Calu3 (cell line): ENCODE data around the gene APOBEC3B. TPM values are rescaled to one million over a fixed set of nuclear protein-coding genes. Genes with fewer than 3 reads are reported as not detected.
A peak's percentile ranks its signal among the peaks of the same experiment; 100 is the strongest.
"Not testable (repeated sequence)": the region's sequence is repeated elsewhere in the genome, so short reads cannot be mapped to it uniquely, and the experiment has no call there.

Experiments
- BruUV-seq: library from RNA; stranded (reverse); fragments of 400-500 nt; replicated peaks from 2 replicates; lab custom pipeline; 2021; lab: Mats Ljungman, UMichigan
- CTCF ChIA-PET: fragments of 300-600 bp; sonication (Branson Sonifier 250); formaldehyde crosslinking; loops from one replicate; lab custom pipeline; 2022; ENCODE audit warnings: antibody characterized with exemption; lab: Charles Lee
- DNase-seq: peaks from one replicate; pipeline ENCODE4 v3.0.0; 2022
- H3K27ac Mint-ChIP-seq: one replicate; pipeline ENCODE4 v1.8.0; 2022; ENCODE audit warnings: mixed read lengths; ENCODE audit not compliant: unreplicated experiment
- H3K27me3 Mint-ChIP-seq: one replicate; pipeline ENCODE4 v1.8.0; 2022; ENCODE audit warnings: mixed read lengths; ENCODE audit not compliant: unreplicated experiment
- H3K36me3 Mint-ChIP-seq: one replicate; pipeline ENCODE4 v1.8.0; 2022; ENCODE audit warnings: mild to moderate bottlenecking, moderate library complexity, mixed read lengths; ENCODE audit not compliant: insufficient read depth, unreplicated experiment
- H3K4me1 Mint-ChIP-seq: one replicate; pipeline ENCODE4 v1.8.0; 2022; ENCODE audit warnings: mild to moderate bottlenecking, low read depth, mixed read lengths; ENCODE audit not compliant: unreplicated experiment
- H3K4me3 Mint-ChIP-seq: one replicate; pipeline ENCODE4 v1.8.0; 2022; ENCODE audit warnings: mild to moderate bottlenecking, low read depth, moderate library complexity, mixed read lengths; ENCODE audit not compliant: unreplicated experiment
- H3K9me3 Mint-ChIP-seq: one replicate; pipeline ENCODE4 v1.8.0; 2022; ENCODE audit warnings: low read depth, mixed read lengths; ENCODE audit not compliant: unreplicated experiment
- CTCF ChIP-seq: fragments of 200-600 bp; IDR thresholded peaks from one replicate; pipeline ENCODE4 v1.8.0; 2022; ENCODE audit warnings: antibody characterized with exemption; ENCODE audit not compliant: unreplicated experiment
- intact Hi-C: fragments of 100-400 bp; cut with micrococcal nuclease; formaldehyde crosslinking; loops from one replicate; pipeline ENCODE4 v1.10.0; 2022; ENCODE audit not compliant: unreplicated experiment
- total RNA-seq: library from RNA; stranded (reverse); gene quantifications from 2 replicates; pipeline ENCODE4 v1.2.3, GENCODE V29; 2022

The APOBEC3B gene
- total RNA-seq, 1 experiment from 2014 or later, result 43.3 TPM

DNA sequence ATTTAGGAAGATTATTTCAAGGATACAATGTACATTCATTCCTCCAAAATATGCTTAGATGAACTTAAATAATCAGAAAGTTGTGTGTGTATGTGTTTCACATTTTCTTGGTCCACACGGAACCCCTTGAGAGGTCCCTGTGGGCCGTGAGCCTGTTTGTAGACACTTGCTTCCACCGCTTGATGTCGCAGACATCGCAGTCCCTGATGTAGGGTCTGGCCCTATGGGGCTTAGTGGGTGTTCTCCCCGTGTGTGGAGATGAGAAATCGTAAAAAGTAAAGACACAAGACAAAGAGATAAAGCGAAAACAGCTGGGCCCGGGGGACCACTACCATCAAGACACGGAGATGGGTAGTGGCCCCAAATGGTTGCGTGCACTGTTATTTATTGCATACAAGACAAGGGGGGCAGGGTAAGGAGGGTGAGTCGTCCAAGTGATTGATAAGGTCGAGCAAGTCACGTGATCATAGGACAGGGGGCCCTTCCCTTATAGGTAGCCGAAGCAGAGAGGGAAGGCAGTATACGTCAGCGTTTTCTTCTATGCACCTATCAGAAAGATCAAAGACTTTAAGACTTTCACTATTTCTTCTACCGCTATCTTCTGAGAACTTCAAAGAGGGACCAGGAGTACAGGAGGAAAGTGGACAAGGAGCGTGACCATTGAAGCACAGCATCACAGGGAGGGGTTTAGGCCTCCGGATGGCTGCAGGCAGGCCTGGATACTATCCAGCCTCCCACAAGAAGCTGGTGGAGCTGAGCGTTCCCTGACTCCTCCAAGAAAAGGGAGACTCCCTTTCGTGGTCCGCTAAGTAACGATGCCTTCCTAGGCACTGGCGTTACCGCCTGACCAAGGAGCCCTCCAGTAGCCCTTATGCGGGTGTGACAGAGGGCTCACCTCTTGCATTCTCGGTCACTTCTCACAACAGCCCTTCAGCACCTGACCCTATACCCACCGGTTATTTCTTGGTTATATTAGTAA, 30.7 kb downstream of the APOBEC3B start:
- H3K4me1 Mint-ChIP-seq, result no peaks in the 10 kb centered on the region
- intact Hi-C loops, result no loop called here
- no TSS peak for BruUV-seq
- no peak overlapping the region for H3K27ac Mint-ChIP-seq
- no peak for DNase-seq
- no peak for TF ChIP-seq CTCF
- H3K4me3 Mint-ChIP-seq, result no peak overlapping the region
- CTCF ChIA-PET, result no interaction called here
- H3K9me3 Mint-ChIP-seq, result no peaks in the 10 kb centered on the region
- H3K27me3 Mint-ChIP-seq, result no peaks in the 10 kb centered on the region
- peaks cover 7% of the 10 kb centered on the region for H3K36me3 Mint-ChIP-seq

GRCh38 chr22:39013561-39013941, 31.4 kb downstream of the APOBEC3B start:
- CTCF ChIA-PET, result interaction anchor here (1.2 kb wide), 1 partner anchor 108 kb away, joined by 3 read pairs; no protein-coding TSS in a partner anchor
- BruUV-seq, DNase-seq, H3K9me3 Mint-ChIP-seq, H3K4me1 Mint-ChIP-seq, intact Hi-C loops, H3K4me3 Mint-ChIP-seq, H3K27ac Mint-ChIP-seq, H3K36me3 Mint-ChIP-seq, H3K27me3 Mint-ChIP-seq: not testable (repeated sequence)

DNA sequence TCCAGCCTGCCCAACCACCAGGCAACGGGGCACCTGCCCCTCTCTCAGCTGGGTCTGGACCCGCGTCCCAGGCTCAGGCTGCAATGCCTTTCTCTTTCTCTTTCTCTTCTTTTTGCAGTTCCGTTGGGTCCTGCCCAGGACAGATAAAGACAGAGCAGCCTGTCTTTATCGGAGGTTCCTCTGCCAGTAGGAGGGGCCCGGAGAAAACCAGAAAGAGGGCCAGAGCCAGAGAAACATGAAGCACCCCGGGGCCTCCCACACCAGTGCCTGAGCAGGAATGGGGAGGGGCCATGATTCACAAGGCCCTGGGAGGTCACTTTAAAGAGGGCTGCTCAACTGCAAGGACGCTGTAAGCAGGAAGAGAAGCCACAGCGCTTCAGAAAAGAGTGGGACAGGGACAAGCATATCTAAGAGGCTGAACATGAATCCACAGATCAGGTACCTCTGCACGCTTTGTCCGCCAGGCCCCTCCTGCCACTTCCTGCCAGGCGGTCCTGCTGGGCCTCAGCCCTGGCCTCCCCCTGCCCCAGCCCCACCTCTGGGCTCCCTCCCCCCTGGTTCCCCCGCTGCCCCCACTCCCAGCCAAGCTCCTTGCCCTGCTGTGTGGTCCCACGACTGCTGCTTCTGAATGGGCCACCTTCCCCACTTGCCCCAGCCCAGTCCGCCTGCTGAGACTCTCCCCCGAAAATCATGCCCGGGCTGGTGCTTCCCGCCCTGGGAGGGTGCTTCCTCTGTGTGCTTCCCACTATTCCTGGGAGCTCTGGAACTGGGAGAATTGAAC, 32.0 kb downstream of the APOBEC3B start, which contains the start of gene APOBEC3C:
TSS of gene APOBEC3C (plus strand) at position 316 of the 781 bp plus-strand sequence. CDS start at position 422, 106 bp downstream.
- Mint-ChIP-seq H3K27me3 (no peaks in the 10 kb centered on the region), H3K4me3 (peak within 1 kb of the TSS; percentile 89), H3K9me3 (no peaks in the 10 kb centered on the region), H3K4me1 (no peaks in the 10 kb centered on the region), H3K27ac (peak within 1 kb of the TSS; percentile 94), H3K36me3 (peaks cover 7% of the 10 kb centered on the region)
- no TSS peak for BruUV-seq
- DNase-seq, result peak; percentile 76
- CTCF ChIA-PET, result interaction anchor here (0.6 to 1.7 kb wide), 4 partner anchors 104 to 1610 kb away, joined by 3 to 4 read pairs (median 4); no protein-coding TSS in a partner anchor
- intact Hi-C loops, result loop anchor here (2.0 kb wide), 1 partner anchor 103 kb away; no protein-coding TSS in a partner anchor
- no peak for TF ChIP-seq CTCF

- H3K36me3 Mint-ChIP-seq, H3K4me1 Mint-ChIP-seq, H3K9me3 Mint-ChIP-seq, H3K27me3 Mint-ChIP-seq, DNase-seq: not testable (repeated sequence)
- Mint-ChIP-seq H3K4me3 (peak overlapping the region; percentile 89), H3K27ac (peak overlapping the region; percentile 94)
- CTCF ChIA-PET, result interaction anchor here (0.6 to 1.7 kb wide), 3 partner anchors 103 to 145 kb away, joined by 3 to 4 read pairs (median 4); no protein-coding TSS in a partner anchor
- BruUV-seq, result TSS peak; percentile 30
- intact Hi-C loops, result loop anchor here (2.0 kb wide), 1 partner anchor 102 kb away; no protein-coding TSS in a partner anchor
Observed at GRCh38 chr22:39014723-39015121, 32.6 kb downstream of the APOBEC3B start.

DNA sequence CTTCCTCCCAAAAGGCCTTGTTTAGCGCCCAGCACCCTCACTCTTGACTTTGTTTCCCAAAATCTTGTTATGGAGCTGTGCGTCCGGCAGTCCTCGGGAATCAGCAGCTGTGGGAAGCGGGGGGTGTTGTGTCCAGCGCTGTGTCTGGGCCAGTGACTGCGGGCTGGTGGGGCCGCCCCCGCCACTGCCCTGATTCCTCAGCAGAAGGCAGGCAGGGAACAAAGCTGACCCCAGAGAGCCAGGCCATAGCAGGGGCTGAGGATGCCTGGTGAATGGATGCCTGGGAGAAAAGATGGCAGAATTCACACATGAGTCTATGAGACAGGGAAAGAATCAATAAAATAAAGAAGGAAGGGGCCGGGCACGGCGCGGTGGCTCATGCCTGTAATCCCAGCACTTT, 34.4 kb downstream of the APOBEC3B start:
- H3K27me3 Mint-ChIP-seq, result no peaks in the 10 kb centered on the region
- no peak for TF ChIP-seq CTCF
- no peak for DNase-seq
- H3K27ac Mint-ChIP-seq, result no peak overlapping the region
- CTCF ChIA-PET, result no interaction called here
- no TSS peak for BruUV-seq
- H3K36me3 Mint-ChIP-seq, result peaks cover 9% of the 10 kb centered on the region
- peaks cover 8% of the 10 kb centered on the region for H3K4me1 Mint-ChIP-seq
- no peak overlapping the region for H3K4me3 Mint-ChIP-seq
- no peaks in the 10 kb centered on the region for H3K9me3 Mint-ChIP-seq
- intact Hi-C loops, result no loop called here
